Muscle layer of colon (tissue), 2 donors: ENCODE measurements around the gene PNLIPRP1.

Experiments used
- H3K27ac ChIP-seq: one replicate; pipeline ENCODE4 v1.7.0; 2013; ENCODE audit warnings: low read depth, mild to moderate bottlenecking, low read length, moderate library complexity
- H3K27me3 ChIP-seq, 2 donors: one replicate each; pipeline ENCODE4 v1.7.0; 2013; ENCODE audit warnings: low read length in 2 of 2, mild to moderate bottlenecking in 2 of 2; ENCODE audit not compliant: insufficient read depth in 2 of 2, control insufficient read depth in 1 of 2
- H3K36me3 ChIP-seq: one replicate; pipeline ENCODE4 v1.7.0; 2013; ENCODE audit warnings: mild to moderate bottlenecking, low read length; ENCODE audit not compliant: insufficient read depth
- H3K4me1 ChIP-seq: one replicate; pipeline ENCODE4 v1.7.0; 2013; ENCODE audit warnings: mild to moderate bottlenecking, low read length; ENCODE audit not compliant: insufficient read depth
- H3K4me3 ChIP-seq, 2 donors: one replicate each; pipeline ENCODE4 v1.7.0; 2013; ENCODE audit warnings: low read length in 2 of 2, low read depth in 1 of 2, mild to moderate bottlenecking in 1 of 2, moderate library complexity in 1 of 2
- H3K9ac ChIP-seq: one replicate; pipeline ENCODE4 v1.7.0; 2013; ENCODE audit warnings: low read length
- H3K9me3 ChIP-seq: one replicate; pipeline ENCODE4 v1.7.0; 2013; ENCODE audit warnings: mild to moderate bottlenecking, low read length
- donor health status: abdominal sarcoma.
- donor health status: Adenocarcinoma of cecum.

The PNLIPRP1 gene

GRCh38 chr10:116634126-116634975 is 43.6 kb downstream of the PNLIPRP1 start:
- Histone ChIP-seq H3K4me3 (no peak overlapping the region), H3K27ac (no peak overlapping the region), H3K9ac (no peak overlapping the region), H3K36me3 (no peaks in the 10 kb centered on the region), H3K4me1 (no peaks in the 10 kb centered on the region), H3K27me3 (no peaks in the 10 kb centered on the region), H3K9me3 (no peaks in the 10 kb centered on the region)

- Histone ChIP-seq H3K9ac (no peak overlapping the region), H3K27ac (no peak overlapping the region), H3K4me1 (no peaks in the 10 kb centered on the region), H3K9me3 (no peaks in the 10 kb centered on the region), H3K36me3 (no peaks in the 10 kb centered on the region), H3K4me3 (no peak overlapping the region), H3K27me3 (no peaks in the 10 kb centered on the region)
These were observed 45.6 kb downstream of the PNLIPRP1 start for GRCh38 chr10:116636385-116636784.

- H3K27ac ChIP-seq: no peak overlapping the region
- H3K36me3 ChIP-seq: no peaks in the 10 kb centered on the region
- H3K9me3 ChIP-seq: no peaks in the 10 kb centered on the region
These were observed 46.2 kb downstream of the PNLIPRP1 start for GRCh38 chr10:116636976-116637375.

GRCh38 chr10:116637830-116638229 is 47.1 kb downstream of the PNLIPRP1 start:
- Histone ChIP-seq H3K9ac (no peak overlapping the region), H3K4me3 (no peak overlapping the region), H3K9me3 (no peaks in the 10 kb centered on the region), H3K27me3 (no peaks in the 10 kb centered on the region), H3K27ac (no peak overlapping the region), H3K4me1 (no peaks in the 10 kb centered on the region), H3K36me3 (no peaks in the 10 kb centered on the region)

More at GRCh38 chr10:116636976-116637375, 46.2 kb downstream of the PNLIPRP1 start:
- H3K4me3 ChIP-seq: no peak overlapping the region
- H3K9ac ChIP-seq: no peak overlapping the region
- no peaks in the 10 kb centered on the region for H3K27me3 ChIP-seq
- no peaks in the 10 kb centered on the region for H3K4me1 ChIP-seq

- no peaks in the 10 kb centered on the region for H3K4me1 ChIP-seq
- H3K4me3 ChIP-seq: no peak overlapping the region
- H3K27ac ChIP-seq: no peak overlapping the region
- H3K27me3 ChIP-seq: no peaks in the 10 kb centered on the region
- no peaks in the 10 kb centered on the region for H3K36me3 ChIP-seq
- H3K9ac ChIP-seq: no peak overlapping the region
- H3K9me3 ChIP-seq: no peaks in the 10 kb centered on the region
These were observed 55.7 kb downstream of the PNLIPRP1 start for GRCh38 chr10:116646502-116646901.

- no peaks in the 10 kb centered on the region for H3K36me3 ChIP-seq
- H3K9ac ChIP-seq: no peak overlapping the region
- no peaks in the 10 kb centered on the region for H3K9me3 ChIP-seq
- H3K4me3 ChIP-seq: no peak overlapping the region
- no peaks in the 10 kb centered on the region for H3K4me1 ChIP-seq
- H3K27me3 ChIP-seq: no peaks in the 10 kb centered on the region
- H3K27ac ChIP-seq: no peak overlapping the region
These were observed 58.1 kb downstream of the PNLIPRP1 start for GRCh38 chr10:116648903-116649302.

- Histone ChIP-seq H3K27me3 (no peaks in the 10 kb centered on the region), H3K27ac (no peak overlapping the region), H3K36me3 (no peaks in the 10 kb centered on the region), H3K4me1 (no peaks in the 10 kb centered on the region), H3K4me3 (no peak overlapping the region), H3K9ac (no peak overlapping the region), H3K9me3 (no peaks in the 10 kb centered on the region)
These were observed 63.1 kb downstream of the PNLIPRP1 start for GRCh38 chr10:116653885-116654284.

- Histone ChIP-seq H3K36me3 (no peaks in the 10 kb centered on the region), H3K27me3 (no peaks in the 10 kb centered on the region), H3K9me3 (no peaks in the 10 kb centered on the region), H3K9ac (no peak overlapping the region), H3K4me3 (no peak overlapping the region), H3K27ac (no peak overlapping the region), H3K4me1 (no peaks in the 10 kb centered on the region)
These were observed 64.1 kb downstream of the PNLIPRP1 start for GRCh38 chr10:116654816-116655215.

- H3K9ac ChIP-seq: no peak overlapping the region
- H3K36me3 ChIP-seq: no peaks in the 10 kb centered on the region
- H3K9me3 ChIP-seq: no peaks in the 10 kb centered on the region
- no peaks in the 10 kb centered on the region for H3K27me3 ChIP-seq
- H3K27ac ChIP-seq: no peak overlapping the region
- H3K4me1 ChIP-seq: no peaks in the 10 kb centered on the region
- H3K4me3 ChIP-seq: no peak overlapping the region
These were observed 64.8 kb downstream of the PNLIPRP1 start for GRCh38 chr10:116655568-116655967.

GRCh38 chr10:116656044-116656443 is 65.3 kb downstream of the PNLIPRP1 start:
- H3K27ac ChIP-seq: no peak overlapping the region
- H3K4me3 ChIP-seq: no peak overlapping the region

GRCh38 chr10:116657863-116658551 is 67.2 kb downstream of the PNLIPRP1 start:
- no peak overlapping the region for H3K4me3 ChIP-seq
- H3K9me3 ChIP-seq: no peaks in the 10 kb centered on the region
- H3K27ac ChIP-seq: no peak overlapping the region

More at GRCh38 chr10:116656044-116656443, 65.3 kb downstream of the PNLIPRP1 start:
- Histone ChIP-seq H3K9ac (no peak overlapping the region), H3K27me3 (no peaks in the 10 kb centered on the region), H3K4me1 (no peaks in the 10 kb centered on the region), H3K9me3 (no peaks in the 10 kb centered on the region), H3K36me3 (no peaks in the 10 kb centered on the region)

More at GRCh38 chr10:116657863-116658551, 67.2 kb downstream of the PNLIPRP1 start:
- Histone ChIP-seq H3K9ac (no peak overlapping the region), H3K27me3 (no peaks in the 10 kb centered on the region), H3K36me3 (no peaks in the 10 kb centered on the region), H3K4me1 (no peaks in the 10 kb centered on the region)
